ENCODE measurements around the gene RPL31. TPM values are rescaled to one million over a fixed set of nuclear protein-coding genes. Genes with fewer than 3 reads are reported as not detected.

The RPL31 gene
- total RNA-seq, 4 donors from 2014 or later = 258 to 1,056 (median 762) TPM

GRCh38 chr2:100976645-100977391 is 25.3 kb upstream of the RPL31 start:
- H3K4me3 ChIP-seq = no peak overlapping the region
- intact Hi-C loops (cut with DNase I; ENCODE audit: low total_unique reads) (loop anchor here (10.0 kb wide), 1 partner anchor 92 kb away; no protein-coding TSS in a partner anchor), in situ Hi-C loops (cut with MboI; ENCODE audit: low pct_ligation_motif_present in 1 of 4, low pct_unique_long_range_greater_than_20kb in 1 of 4, low sequenced_read_pairs in 3 of 4) (loop anchor here in 1 of 4 donors (25.0 kb wide), 1 partner anchor 365 kb away; no protein-coding TSS in a partner anchor)
- TF ChIP-seq POLR2AphosphoS5 (IDR thresholded peaks at IDR 0.05) (peak; percentile 21 to 82 (median 64)), CTCF (IDR thresholded peaks at IDR 0.05) (no peak)
- no peaks in the 10 kb centered on the region for H3K27me3 ChIP-seq
- peak overlapping the region in 3 of 4 donors; percentile 7 to 54 (median 43) for H3K27ac ChIP-seq
- peaks cover 0 to 6% (median 0%) of the 10 kb centered on the region in 4 donors for H3K4me1 ChIP-seq
- 47 to 77% methylated on average over 3 to 19 of the region's 19 CpGs for WGBS, 2 donors (ENCODE audit: low coverage in 1 of 2)
- DNase-seq = no peak
- no peaks in the 10 kb centered on the region for H3K9me3 ChIP-seq
- H3K36me3 ChIP-seq = no peaks in the 10 kb centered on the region

GRCh38 chr2:100977511-100977910 is 24.6 kb upstream of the RPL31 start:
- 95% methylated on average over 12 of the region's 12 CpGs; no CpG with 5 or more reads in 1 of the 2 donors for WGBS, 2 donors (ENCODE audit: low coverage in 1 of 2)
- intact Hi-C loops (cut with DNase I; ENCODE audit: low total_unique reads) (loop anchor here (10.0 kb wide), 1 partner anchor 93 kb away; no protein-coding TSS in a partner anchor), in situ Hi-C loops (cut with MboI; ENCODE audit: low pct_ligation_motif_present in 1 of 4, low pct_unique_long_range_greater_than_20kb in 1 of 4, low sequenced_read_pairs in 3 of 4) (loop anchor here in 1 of 4 donors (25.0 kb wide), 1 partner anchor 365 kb away; no protein-coding TSS in a partner anchor)
- Histone ChIP-seq H3K27me3 (no peaks in the 10 kb centered on the region), H3K36me3 (no peaks in the 10 kb centered on the region), H3K4me1 (peaks cover 0 to 6% (median 0%) of the 10 kb centered on the region in 4 donors), H3K9me3 (no peaks in the 10 kb centered on the region), H3K4me3 (no peak overlapping the region), H3K27ac (peak overlapping the region in 3 of 4 donors; percentile 7 to 54 (median 43))
- TF ChIP-seq CTCF (IDR thresholded peaks at IDR 0.05) (no peak), EP300 (IDR thresholded peaks at IDR 0.05; ENCODE audit: low read depth) (no peak), POLR2AphosphoS5 (IDR thresholded peaks at IDR 0.05) (no peak), POLR2A (IDR thresholded peaks at IDR 0.05) (no peak)
- no peak for DNase-seq

GRCh38 chr2:100978582-100979191 is 23.4 kb upstream of the RPL31 start:
- 70 to 78% methylated on average over 8 to 16 of the region's 16 CpGs for WGBS, 2 donors (ENCODE audit: low coverage in 1 of 2)
- Histone ChIP-seq H3K4me3 (no peak overlapping the region), H3K27me3 (no peaks in the 10 kb centered on the region), H3K9me3 (no peaks in the 10 kb centered on the region), H3K27ac (peak overlapping the region in 3 of 4 donors; percentile 43 to 54 (median 54)), H3K36me3 (no peaks in the 10 kb centered on the region), H3K4me1 (peaks cover 0 to 6% (median 0%) of the 10 kb centered on the region in 4 donors)
- no peak for TF ChIP-seq CTCF (IDR thresholded peaks at IDR 0.05)
- no peak for TF ChIP-seq POLR2A (IDR thresholded peaks at IDR 0.05)
- peak in 1 of 3 donors; percentile 44 for TF ChIP-seq POLR2AphosphoS5 (IDR thresholded peaks at IDR 0.05)
- no peak for TF ChIP-seq EP300 (IDR thresholded peaks at IDR 0.05; ENCODE audit: low read depth)
- DNase-seq = peak; percentile 20
- in situ Hi-C loops (cut with MboI; ENCODE audit: low pct_ligation_motif_present in 1 of 4, low pct_unique_long_range_greater_than_20kb in 1 of 4, low sequenced_read_pairs in 3 of 4) (loop anchor here in 1 of 4 donors (25.0 kb wide), 1 partner anchor 366 kb away; no protein-coding TSS in a partner anchor), intact Hi-C loops (cut with DNase I; ENCODE audit: low total_unique reads) (loop anchor here (10.0 kb wide), 1 partner anchor 94 kb away; no protein-coding TSS in a partner anchor)

DNA sequence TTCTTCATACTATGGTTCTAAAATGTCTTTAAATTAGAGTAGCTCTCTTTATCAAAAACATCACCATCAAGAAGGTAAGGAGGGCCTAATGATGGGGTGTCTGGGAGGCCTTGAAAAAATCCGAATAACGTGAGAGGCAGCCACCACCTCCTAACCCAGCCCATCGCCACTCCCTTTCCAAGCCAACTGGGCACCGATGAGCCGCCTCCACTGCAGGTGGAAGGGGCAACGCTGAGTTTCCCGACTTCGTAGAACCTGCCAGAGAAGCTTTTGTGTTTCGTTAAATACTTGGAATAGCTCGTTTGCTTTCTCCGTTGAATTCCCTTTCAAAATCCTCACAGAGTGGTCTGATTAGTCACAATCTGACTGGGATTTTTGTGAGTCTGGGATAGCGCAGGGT is 22.0 kb upstream of the RPL31 start:
- intact Hi-C loops (cut with DNase I; ENCODE audit: low total_unique reads) (loop anchor here (5.0 kb wide), 2 partner anchors 153 to 248 kb away; no protein-coding TSS in a partner anchor), in situ Hi-C loops (cut with MboI; ENCODE audit: low pct_ligation_motif_present in 1 of 4, low pct_unique_long_range_greater_than_20kb in 1 of 4, low sequenced_read_pairs in 3 of 4) (loop anchor here (5.0 to 25.0 kb wide), 5 partner anchors 245 to 375 kb away; no protein-coding TSS in a partner anchor)
- DNase-seq = no peak
- Histone ChIP-seq H3K4me3 (no peak overlapping the region), H3K27me3 (no peaks in the 10 kb centered on the region), H3K36me3 (no peaks in the 10 kb centered on the region), H3K9me3 (no peaks in the 10 kb centered on the region), H3K27ac (no peak overlapping the region), H3K4me1 (peaks cover 0 to 6% (median 0%) of the 10 kb centered on the region in 4 donors)
- 81 to 90% methylated on average over 4 to 12 of the region's 12 CpGs for WGBS, 2 donors (ENCODE audit: low coverage in 1 of 2)
- no peak for TF ChIP-seq CTCF (IDR thresholded peaks at IDR 0.05)
- no peak for TF ChIP-seq POLR2A (IDR thresholded peaks at IDR 0.05)
- no peak for TF ChIP-seq EP300 (IDR thresholded peaks at IDR 0.05; ENCODE audit: low read depth)
- TF ChIP-seq POLR2AphosphoS5 (IDR thresholded peaks at IDR 0.05) = no peak

Data from transverse colon (tissue), 4 donors.